Stimulated activated CD4-positive, alpha-beta T cell treated with anti-CD3 and anti-CD28 coated beads, Interleukin-4, amount 100 ng/mL, for 24 hours (primary cell): ENCODE results near the gene LRRC55.
"Not testable (repeated sequence)": the region's sequence is repeated elsewhere in the genome, so short reads cannot be mapped to it uniquely, and the experiment has no call there.

Experiments
- DNase-seq: peaks from one replicate; pipeline ENCODE4 v3.0.0-alpha.2; 2020

LRRC55 gene

GRCh38 chr11:57162179-57162898 lies 19.4 kb upstream of the LRRC55 start:
- no peak for DNase-seq

GRCh38 chr11:57163160-57163868 lies 18.4 kb upstream of the LRRC55 start:
- DNase-seq, result no peak

DNA sequence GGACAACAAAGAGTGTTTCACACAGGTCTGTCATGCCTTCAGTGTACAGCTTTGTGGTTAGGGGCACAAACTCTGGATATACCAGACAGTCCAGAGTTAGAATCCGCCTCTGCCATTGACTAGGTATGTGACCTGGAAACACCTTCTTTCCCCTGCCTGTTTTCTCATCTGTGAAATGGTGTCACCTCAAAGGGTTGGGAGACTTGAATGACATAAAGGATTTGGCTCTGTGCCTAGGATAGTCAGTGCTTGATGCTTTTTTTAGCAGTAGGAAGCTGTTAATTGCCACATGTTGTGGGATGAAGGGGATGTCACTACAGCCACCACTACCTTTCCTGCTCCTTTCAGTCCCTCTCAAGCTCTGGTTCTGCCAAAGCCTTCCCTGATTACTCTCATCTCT lies 17.4 kb upstream of the LRRC55 start:
- DNase-seq, result no peak

- DNase-seq, result no peak
Measured at GRCh38 chr11:57167125-57167846, 14.5 kb upstream of the LRRC55 start.

DNA sequence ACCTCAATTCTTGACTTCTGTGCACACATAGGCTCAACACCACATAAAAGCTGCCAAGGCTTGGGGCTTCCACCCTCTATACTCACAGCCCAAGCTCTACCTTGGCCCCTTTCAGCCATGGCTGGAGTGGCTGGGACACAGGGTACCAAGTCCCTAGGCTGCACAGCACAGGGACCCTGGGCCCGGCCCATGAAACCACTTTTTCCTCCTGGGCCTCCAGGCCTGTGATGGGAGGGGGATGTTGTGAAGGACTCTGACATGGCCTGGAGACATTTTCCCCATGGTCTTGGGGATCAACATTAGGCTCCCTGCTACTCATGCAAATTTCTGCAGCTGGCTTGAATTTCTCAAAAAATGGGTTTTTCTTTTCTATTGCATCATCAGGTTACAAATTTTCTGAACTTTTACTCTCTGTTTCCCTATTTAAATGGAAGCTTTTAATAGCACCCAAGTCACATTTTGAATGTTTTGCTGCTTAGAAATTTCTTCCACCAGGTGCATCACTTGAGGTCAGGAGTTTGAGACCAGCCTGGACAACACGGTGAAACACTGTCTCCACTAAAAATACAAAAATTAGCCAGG lies 11.9 kb upstream of the LRRC55 start:
- DNase-seq, result not testable (repeated sequence)

DNA sequence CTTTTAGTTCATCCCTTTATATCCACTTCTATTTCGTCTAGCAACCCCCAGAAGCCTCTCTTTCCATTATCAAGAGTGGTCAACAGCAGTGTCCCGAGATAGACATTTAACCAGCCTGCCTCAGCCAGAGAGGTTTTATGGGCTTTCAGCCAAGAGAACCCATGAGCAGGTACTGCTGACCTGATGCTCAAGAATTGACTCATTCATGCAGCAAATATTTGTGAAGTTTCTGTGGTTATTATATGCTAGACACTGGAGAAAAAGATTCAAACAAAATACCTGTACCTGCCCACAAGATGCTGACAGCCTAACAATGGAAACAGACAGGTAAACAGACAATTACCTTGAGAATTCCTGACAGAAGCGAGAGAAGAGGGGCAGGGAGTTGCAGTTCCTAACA lies 9.7 kb upstream of the LRRC55 start:
- DNase-seq, result no peak

- no peak for DNase-seq
Measured at GRCh38 chr11:57174656-57175055, 7.1 kb upstream of the LRRC55 start.

GRCh38 chr11:57175478-57175877 lies 6.3 kb upstream of the LRRC55 start:
- DNase-seq, result no peak

DNA sequence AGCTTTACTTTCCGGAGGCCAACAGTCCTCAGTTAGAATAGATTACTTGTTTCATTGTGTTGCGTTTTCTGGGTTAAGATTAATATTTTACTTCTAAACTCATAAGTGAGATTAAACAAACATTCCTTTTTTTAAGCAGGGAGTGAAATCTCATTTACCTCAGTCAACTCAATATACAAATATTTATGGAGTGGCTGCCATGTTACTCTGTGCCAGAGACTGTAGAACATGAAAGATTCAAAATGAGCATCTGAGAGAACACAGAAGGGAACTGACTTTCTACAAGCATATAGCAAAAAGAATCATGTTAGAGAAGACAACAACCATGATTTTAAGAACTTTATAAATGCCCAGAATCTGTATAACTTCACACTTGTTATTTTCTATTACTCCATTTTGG lies 3.4 kb upstream of the LRRC55 start:
- DNase-seq, result no peak

GRCh38 chr11:57179681-57180080 lies 2.1 kb upstream of the LRRC55 start:
- no peak for DNase-seq

GRCh38 chr11:57180081-57180561 lies 1.6 kb upstream of the LRRC55 start:
- no peak for DNase-seq

DNA sequence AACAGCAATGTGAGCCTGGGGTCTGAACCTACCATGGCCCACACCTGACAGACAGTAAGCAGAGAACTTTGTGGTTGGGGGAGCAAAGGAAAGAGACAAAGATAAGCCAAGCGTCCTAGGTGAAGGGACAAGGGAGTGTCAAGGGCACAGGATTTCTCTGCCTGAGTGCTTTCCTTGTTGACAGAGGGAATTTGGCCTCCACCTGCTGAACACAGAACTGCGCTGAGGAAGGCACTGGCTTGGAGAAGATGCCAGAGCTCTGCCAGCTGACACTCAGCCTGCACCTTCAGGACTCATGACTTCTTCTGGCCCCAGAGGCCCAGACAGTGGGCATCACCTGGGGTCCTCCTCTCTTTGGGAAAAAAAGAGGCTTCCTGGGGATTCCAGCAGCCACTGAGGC lies 789 bp upstream of the LRRC55 start:
- DNase-seq, result no peak

DNA sequence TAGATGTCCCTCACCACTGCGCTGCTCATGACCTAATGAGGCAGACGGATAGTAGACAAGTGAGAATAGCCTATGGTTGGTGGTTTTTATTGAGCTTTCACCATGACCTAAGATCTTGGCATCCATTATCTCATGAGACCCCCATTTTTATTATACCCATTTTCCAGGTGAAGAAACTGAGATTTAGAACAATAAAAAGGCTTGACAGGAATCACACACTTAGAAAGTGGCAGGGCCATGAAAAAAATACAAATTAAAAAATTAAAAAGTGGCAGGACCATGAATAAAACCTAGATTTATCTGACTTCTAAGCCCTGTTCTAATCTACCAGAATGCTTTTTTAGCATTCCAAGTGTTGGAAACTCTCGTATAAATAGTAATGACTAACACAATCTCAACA lies 1.1 kb downstream of the LRRC55 start:
- no peak for DNase-seq

- DNase-seq, result no peak
Measured at GRCh38 chr11:57190548-57190947, 8.8 kb downstream of the LRRC55 start.

DNA sequence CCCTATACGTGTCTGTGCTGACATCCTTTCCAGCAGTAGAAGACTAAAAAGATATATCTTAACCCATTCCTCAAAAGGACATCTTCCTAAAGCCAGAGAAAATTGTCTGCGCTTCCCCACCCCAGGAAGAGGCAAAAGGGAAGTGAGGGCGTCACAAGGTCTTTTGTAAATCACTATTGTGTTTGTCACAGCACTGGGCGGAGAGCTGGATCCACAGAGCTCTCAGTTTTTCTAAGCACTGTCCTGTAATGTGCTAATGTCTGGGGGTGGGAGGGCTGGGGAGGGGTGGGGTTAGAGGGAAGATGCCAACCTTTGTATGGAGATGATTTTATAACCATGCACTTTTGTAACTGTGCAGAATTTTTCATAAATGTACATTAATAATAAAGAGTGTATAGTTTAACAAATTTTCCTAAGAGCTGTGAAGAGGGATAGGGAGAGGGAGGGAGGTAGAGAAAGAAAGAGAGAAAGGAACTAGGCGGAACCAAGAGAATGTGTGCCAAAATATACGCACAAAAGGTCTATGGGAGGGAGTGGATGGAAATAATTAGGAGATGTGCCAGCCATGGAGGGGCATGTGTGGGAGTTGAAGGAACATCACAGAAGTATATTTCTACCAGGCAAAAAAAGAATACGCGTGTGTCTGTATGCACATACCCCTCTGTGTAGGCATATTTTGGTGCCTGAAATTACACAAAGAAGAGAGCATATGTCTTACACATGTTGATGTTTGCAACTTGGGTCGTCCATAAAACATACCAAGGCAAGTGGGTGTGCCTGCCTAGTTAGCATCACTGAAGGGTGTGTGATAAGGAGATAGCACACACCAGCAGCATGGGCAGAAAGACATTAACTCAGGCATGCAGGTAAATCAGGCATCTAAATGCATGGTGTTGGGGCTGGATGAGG lies 9.8 kb downstream of the LRRC55 start:
- DNase-seq, result no peak

GRCh38 chr11:57192316-57192715 lies 10.6 kb downstream of the LRRC55 start:
- no peak for DNase-seq

DNA sequence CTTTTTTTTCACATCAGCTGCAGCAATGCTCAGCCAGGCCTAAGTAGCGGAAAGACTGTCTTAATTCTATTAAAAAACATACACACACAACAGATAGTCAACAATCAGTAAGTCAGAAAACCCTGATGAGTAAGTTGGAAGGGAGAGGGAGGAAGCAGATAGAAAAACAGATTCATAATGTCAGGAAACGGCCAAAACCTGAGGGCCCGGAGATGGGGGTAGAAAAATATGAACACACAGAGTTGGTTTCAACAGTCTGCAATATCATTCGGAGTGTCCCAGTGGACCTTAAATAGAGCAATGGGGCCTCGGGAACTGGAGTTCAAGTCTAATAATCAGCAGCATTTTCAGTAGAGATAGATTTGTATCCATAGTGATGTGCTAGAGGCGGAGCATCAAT lies 14.8 kb downstream of the LRRC55 start:
- DNase-seq, result no peak

DNA sequence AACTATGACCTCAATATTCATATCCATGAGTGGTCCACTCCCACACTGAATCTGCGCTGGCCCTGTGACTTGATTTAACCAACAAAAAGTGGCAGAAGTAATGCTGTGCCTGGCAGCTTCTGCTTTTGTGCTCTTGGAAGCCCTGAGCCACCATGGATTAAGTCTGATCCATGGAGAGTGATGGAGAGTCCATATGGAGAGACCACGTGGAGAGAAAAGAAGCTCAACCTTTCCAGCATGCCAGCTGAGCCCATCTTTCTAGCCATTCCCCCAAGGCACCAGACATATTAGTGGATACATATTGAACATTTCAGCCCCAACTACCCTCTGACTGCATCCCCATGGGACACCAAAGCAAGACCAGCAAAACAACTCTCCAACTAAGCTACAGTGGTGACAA lies 16.0 kb downstream of the LRRC55 start:
- no peak for DNase-seq

DNA sequence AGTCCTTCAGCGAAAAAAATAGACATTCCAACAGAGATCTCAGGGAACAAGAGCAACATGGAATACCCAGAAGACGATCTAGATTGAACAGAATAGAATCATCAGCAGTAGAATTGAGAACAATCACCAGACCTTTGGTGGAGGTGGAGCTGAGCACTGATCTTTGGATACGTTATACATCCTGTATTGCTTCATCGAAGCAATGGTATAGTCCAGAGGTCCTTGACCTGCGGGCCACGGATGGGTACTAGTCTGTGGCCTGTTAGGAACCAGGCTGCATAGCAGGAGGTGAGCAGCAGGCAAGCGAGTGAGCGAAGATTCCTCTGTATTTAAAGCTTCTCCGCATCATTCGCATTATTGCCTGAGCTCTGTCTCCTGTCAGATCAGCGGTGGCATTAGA lies 17.6 kb downstream of the LRRC55 start:
- DNase-seq, result no peak

DNA sequence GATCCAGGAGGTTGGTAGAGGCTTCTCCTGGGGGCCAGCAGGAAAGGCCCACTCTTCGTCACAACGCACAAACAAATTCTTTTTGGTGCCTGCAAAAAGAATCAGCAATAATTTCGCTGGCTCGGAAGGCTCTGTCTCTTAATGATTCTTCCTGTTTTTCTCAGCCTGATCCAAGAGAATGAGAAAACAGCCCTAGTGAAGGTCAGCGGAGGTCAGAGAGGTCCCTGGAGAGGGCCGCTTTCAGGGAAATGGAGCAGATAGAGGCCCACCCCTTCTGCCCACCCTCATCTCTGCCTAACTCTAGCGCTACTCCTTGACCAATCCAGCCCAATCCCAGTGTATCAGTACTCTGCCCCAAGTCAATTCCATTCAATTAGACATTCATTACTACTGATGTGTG lies 19.2 kb downstream of the LRRC55 start:
- no peak for DNase-seq

DNA sequence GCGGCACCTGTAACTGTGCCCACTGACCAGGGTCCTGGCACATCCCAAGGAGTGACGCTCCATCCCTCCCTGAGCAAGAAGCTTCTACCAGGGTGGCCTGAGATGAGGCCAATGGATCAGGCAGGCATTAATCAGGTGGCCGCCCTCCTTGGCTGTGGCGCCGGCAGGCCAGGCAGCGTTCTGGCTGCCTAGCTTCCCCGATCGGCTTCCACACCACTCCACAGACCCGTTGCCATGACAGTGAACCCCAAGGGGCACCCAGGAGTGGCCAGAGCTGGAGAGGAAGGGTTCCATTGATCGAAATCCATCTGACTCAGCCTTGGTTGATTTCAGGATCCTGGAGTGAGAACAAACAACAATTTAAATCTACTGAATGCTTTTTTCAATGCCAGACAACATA lies 20.5 kb downstream of the LRRC55 start:
- no peak for DNase-seq

GRCh38 chr11:57203359-57203758 lies 21.6 kb downstream of the LRRC55 start:
- DNase-seq, result no peak
